ENCODE data around the gene FN1. TPM values are rescaled to one million over a fixed set of nuclear protein-coding genes. Genes with fewer than 3 reads are reported as not detected.

FN1 gene
- total RNA-seq, 1 experiment from 2014 or later: 11.1 TPM

GRCh38 chr2:215391531-215391930 is 44.3 kb downstream of the FN1 start (continued):
- TF ChIP-seq ZBTB33 (IDR thresholded peaks at IDR 0.05; ENCODE audit: extremely low read depth, insufficient replicate concordance, low read length) (no peak), FOSL1 (IDR thresholded peaks at IDR 0.05; ENCODE audit: low read depth) (peak; percentile 60; the same call in 1 of the 2 replicates), JUND (IDR thresholded peaks at IDR 0.05) (peak; percentile 47), RAD21 (IDR thresholded peaks at IDR 0.05; ENCODE audit: low read depth) (no peak)

GRCh38 chr2:215390550-215390913 is 45.3 kb downstream of the FN1 start:
- Histone ChIP-seq H3K9me3 (ENCODE audit: control insufficient read depth in 1 of 2, insufficient read depth in 1 of 2, low read depth in 1 of 2, low read length in 2 of 2) (no peaks in the 10 kb centered on the region), H3K36me3 (ENCODE audit: control insufficient read depth in 1 of 2, insufficient read depth in 2 of 2, low read length in 2 of 2) (no peaks in the 10 kb centered on the region), H3K27me3 (ENCODE audit: insufficient read depth, low read length) (no peaks in the 10 kb centered on the region), H3K4me1 (ENCODE audit: control insufficient read depth in 1 of 2, insufficient read depth in 2 of 2, low read length in 2 of 2) (peaks cover 0 to 8% of the 10 kb centered on the region in 2 experiments; a peak in 2 of 4 replicates), H3K79me2 (ENCODE audit: insufficient read depth, low read length) (no peaks in the 10 kb centered on the region), H3K4me2 (ENCODE audit: low read length) (no peak overlapping the region), H2AFZ (ENCODE audit: low read depth, low read length, poor library complexity, severe bottlenecking) (no peak overlapping the region), H3K4me3 (replicated peaks in 1 of 2; ENCODE audit: low read depth in 1 of 2, low read length in 2 of 2) (no peak overlapping the region), H4K20me1 (ENCODE audit: insufficient read depth) (no peaks in the 10 kb centered on the region), H3K9ac (ENCODE audit: low read length) (no peak overlapping the region), H3K9me2 (ENCODE audit: insufficient read depth) (no peaks in the 10 kb centered on the region), H3K27ac (ENCODE audit: low read depth, low read length) (no peak overlapping the region)
- TF ChIP-seq SP1 (IDR thresholded peaks at IDR 0.05; ENCODE audit: low read depth): no peak
- TF ChIP-seq POLR2AphosphoS5 (IDR thresholded peaks at IDR 0.05; ENCODE audit: low read depth, low read length): no peak
- no peak for TF ChIP-seq JUND (IDR thresholded peaks at IDR 0.05)
- TF ChIP-seq TCF7L2 (IDR thresholded peaks at IDR 0.05; ENCODE audit: borderline replicate concordance, extremely low read depth, insufficient read depth, insufficient read length): no peak
- TF ChIP-seq YY1 (IDR thresholded peaks at IDR 0.05; ENCODE audit: extremely low read depth, insufficient replicate concordance, low read depth, low read length): no peak
- TF ChIP-seq POLR2A (IDR thresholded peaks at IDR 0.05; ENCODE audit: borderline replicate concordance, extremely low read depth, insufficient read depth, insufficient read length): no peak
- TF ChIP-seq EZH2 (IDR thresholded peaks at IDR 0.05): no peak
- TF ChIP-seq EZH2phosphoT487 (IDR thresholded peaks at IDR 0.05; ENCODE audit: borderline replicate concordance): no peak
- no peak for TF ChIP-seq ZNF274 (IDR thresholded peaks at IDR 0.05; ENCODE audit: low read depth, low read length)
- TF ChIP-seq MAX (IDR thresholded peaks at IDR 0.05): no peak
- TF ChIP-seq CEBPB (IDR thresholded peaks at IDR 0.05; ENCODE audit: low read depth): no peak
- no peak for TF ChIP-seq ELF1 (IDR thresholded peaks at IDR 0.05; ENCODE audit: borderline replicate concordance, low read depth)
- DNase-seq (ENCODE audit: low read depth, low spot score) (no peak), ATAC-seq (no peak)
- RAD21 ChIA-PET (ENCODE audit: low non-redundant PET in 1 of 2, low total read pairs in 2 of 2, uncharacterized antibody in 2 of 2, unreplicated experiment in 2 of 2): no interaction called here
- intact Hi-C loops (cut with micrococcal nuclease): no loop called here
- CTCF ChIA-PET: no interaction called here
- POLR2A ChIA-PET: no interaction called here
- BruUV-seq (replicated peaks): no TSS peak
